Fibroblast of skin of scalp (primary cell): ENCODE results near the gene CHEK2.
A peak's percentile ranks its signal among the peaks of the same experiment; 100 is the strongest.
"Not testable (repeated sequence)": the region's sequence is repeated elsewhere in the genome, so short reads cannot be mapped to it uniquely, and the experiment has no call there.

Source experiments
- DNase-seq: peaks from one replicate; pipeline ENCODE4 v3.0.0-alpha.2; 2013

CHEK2 gene

GRCh38 chr22:28741200-28741784 lies 328 bp downstream of the CHEK2 start:
- DNase-seq, result no peak

DNA sequence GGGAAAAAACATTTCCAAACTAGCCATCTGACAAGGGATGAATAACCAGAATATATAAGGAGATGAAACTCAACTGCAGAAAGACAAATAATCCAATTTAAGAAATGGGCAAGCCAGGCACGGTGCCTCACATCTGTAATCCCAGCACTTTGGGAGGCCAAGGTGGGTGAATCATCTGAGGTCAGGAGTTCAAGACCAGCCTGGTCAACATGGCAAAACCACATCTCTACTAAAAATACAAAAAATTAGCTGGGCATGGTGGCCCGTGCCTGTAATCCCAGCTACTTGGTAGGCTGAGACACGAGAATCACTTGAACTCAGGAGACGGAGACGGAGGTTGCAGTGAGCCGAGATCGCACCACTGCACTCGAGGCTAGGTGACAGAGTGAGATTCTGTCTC lies 2.7 kb downstream of the CHEK2 start:
- not testable (repeated sequence) for DNase-seq

DNA sequence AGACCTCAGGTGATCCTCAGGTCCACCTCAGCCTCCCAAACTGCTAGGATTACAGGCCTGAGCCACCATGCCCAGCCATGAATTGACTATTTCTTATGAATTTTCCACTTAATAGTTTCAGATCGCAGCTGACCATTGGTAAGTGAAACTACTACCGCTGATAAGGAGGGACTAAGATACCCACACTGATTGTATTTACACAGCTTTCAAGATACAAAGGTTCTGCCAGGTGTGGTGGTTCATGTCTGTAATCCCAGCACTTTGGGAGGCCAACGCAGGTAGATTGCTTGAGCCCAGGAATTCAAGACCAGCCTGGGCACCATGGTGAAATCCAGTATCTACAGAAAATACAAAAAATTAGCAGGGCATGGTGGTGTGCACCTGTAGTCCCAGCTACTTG lies 3.9 kb downstream of the CHEK2 start:
- DNase-seq, result no peak

- DNase-seq, result no peak
These were observed 5.1 kb downstream of the CHEK2 start for GRCh38 chr22:28736301-28737155.

GRCh38 chr22:28734393-28734792 lies 7.2 kb downstream of the CHEK2 start:
- no peak for DNase-seq

GRCh38 chr22:28730179-28730578 lies 11.4 kb downstream of the CHEK2 start:
- DNase-seq, result no peak

GRCh38 chr22:28728621-28729313 lies 12.9 kb downstream of the CHEK2 start:
- DNase-seq, result peak; percentile 28

GRCh38 chr22:28728002-28728401 lies 13.6 kb downstream of the CHEK2 start:
- no peak for DNase-seq

GRCh38 chr22:28718044-28718443 lies 23.6 kb downstream of the CHEK2 start:
- no peak for DNase-seq

GRCh38 chr22:28716686-28717085 lies 24.9 kb downstream of the CHEK2 start:
- peak; percentile 27 for DNase-seq

- DNase-seq, result peak; percentile 36
These were observed 26.0 kb downstream of the CHEK2 start for GRCh38 chr22:28715611-28716010.

DNA sequence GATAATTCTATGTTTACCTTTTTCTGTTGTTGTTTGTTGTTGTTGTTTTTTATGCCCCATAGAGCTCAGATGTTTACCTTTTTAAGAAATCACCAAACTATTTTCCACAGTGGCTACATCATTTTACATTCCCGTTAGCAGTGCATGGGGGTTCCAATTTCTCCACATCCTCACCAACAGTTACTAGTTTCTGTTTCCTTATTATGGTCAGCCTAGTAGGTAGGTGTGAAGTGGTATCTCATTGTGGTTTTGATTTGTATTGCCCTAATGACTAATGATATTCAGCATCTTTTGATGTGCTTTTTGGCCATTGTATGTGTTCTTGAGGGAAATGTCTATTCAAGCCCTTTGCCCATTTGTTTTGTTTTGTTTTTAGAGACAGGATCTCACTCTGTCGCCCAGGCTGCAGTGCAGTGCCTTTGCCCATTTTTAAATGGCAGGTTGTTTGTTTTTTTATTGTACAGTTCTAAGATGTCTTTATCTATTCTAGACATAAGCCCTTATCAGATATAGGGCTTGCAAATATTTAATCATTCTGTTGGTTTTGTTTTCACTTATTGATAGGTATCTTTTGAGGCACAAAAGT lies 27.5 kb downstream of the CHEK2 start:
- no peak for DNase-seq

- DNase-seq, result peak; percentile 90
These were observed 29.5 kb downstream of the CHEK2 start for GRCh38 chr22:28711820-28712777.

DNA sequence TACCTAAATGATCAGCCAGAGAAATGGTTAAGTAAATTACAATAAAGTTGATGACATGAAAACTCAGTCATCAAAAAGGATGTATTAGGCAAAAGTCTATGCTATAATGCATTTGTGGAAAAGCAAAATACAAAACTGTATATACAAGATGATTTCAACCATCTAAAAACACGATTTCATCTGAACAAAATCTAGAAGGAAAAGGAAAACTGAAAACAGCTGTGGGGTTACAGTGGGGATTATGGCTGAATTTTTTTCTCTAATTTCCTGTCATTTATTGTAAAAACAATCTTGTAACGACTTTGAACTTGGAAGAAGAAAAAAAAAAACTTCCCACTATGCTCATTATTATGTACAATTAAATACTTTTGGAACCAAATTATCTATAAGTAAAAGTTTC lies 30.3 kb downstream of the CHEK2 start:
- DNase-seq, result no peak

DNA sequence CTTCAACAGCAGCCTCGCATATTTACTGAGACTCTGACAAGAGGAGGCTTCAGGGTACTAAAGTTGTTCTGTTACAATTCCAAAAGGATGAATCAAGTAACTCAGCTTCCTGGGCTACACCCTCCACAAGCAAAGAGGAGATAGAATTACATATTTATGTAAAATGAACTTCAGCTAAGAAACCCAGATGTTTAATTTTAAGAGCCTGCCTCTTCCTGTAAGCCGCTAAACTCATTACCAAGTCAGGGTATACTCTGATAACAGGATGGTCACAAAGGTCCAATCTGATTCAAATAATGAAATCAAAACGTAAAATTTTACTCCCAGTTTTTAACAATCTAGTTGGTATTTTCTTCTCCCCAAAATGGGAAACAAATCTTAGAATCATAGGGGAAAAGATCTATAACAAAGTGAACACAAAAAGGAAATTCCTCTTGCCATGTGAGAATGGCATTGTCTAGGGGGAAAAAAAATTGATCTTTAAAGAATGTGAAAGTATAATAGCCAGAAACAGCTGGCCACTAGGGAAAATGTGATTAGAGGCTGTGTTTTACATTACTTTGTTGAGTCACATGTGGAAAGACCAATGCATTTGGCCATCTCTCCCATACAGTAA lies 30.9 kb downstream of the CHEK2 start:
- DNase-seq, result peak; percentile 85

DNA sequence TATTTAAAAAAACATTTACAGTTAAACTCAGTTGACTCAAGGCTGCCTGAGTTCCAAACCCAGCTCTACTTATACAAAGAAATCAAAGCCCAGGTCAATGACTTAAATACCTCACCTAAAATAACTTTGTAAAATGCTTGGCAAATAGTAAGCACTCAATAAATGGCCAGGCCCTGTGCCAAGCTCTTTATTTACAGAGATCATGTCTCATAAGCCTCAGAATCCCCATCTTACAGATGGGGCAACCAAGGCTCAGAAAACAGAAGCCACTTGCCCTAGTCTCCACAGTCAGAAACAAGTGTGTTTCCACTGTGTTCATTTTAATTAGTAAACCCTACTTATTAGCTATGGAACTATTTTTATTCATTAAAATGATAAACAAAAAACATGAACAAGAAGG lies 31.5 kb downstream of the CHEK2 start:
- no peak for DNase-seq

- no peak for DNase-seq
These were observed 34.8 kb downstream of the CHEK2 start for GRCh38 chr22:28706845-28707244.

DNA sequence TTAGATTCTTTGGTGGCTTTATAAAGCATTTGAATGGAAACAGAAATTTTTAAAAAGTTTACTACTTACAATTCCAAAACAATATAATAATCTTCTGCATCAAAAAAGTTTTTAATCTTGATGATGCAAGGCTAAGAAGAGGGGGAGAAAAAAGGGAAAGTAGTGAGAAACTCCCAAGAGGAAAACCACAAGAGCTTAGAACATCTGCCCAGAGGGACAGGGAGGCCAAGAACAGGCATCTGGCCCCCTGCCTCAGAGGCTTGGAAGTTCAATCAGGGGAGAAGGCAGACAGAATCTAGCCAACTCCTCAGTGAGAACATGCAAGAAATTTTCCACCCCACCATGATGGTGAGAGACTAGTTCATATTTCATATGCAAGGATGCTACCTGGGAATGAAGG lies 38.2 kb downstream of the CHEK2 start:
- DNase-seq, result peak; percentile 30

- no peak for DNase-seq
These were observed 38.7 kb downstream of the CHEK2 start for GRCh38 chr22:28702891-28703290.

- not testable (repeated sequence) for DNase-seq
These were observed 48.4 kb downstream of the CHEK2 start for GRCh38 chr22:28693041-28693760.

DNA sequence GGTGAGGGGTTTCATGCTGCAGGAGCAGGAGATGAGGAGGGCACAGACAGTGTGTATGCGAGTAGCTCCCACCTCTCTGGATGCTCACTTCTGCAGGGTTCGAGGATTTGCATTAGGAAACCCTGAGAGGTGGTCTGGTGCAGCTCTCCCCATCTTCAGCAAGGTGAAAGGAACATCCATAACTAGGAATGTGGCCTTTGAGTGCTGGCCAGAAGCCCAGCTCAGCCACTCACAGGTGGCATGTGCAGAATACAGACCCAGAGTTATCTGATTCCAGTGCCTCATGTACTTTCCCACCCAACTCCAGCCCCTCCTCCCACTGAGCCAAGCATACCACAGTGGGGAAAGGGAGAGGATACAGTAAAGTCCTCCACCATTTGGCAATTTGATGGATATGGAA lies 51.8 kb downstream of the CHEK2 start:
- not testable (repeated sequence) for DNase-seq
